GM23248 (cell line): ENCODE results near the gene KCNIP3.

Experiments used
- EZH2 ChIP-seq: fragments of 200-600 bp; sonication (generic); IDR thresholded peaks from 2 replicates; pipeline ENCODE4 v1.6.1; 2018; ENCODE audit warnings: antibody characterized with exemption, mild to moderate bottlenecking; ENCODE audit not compliant: insufficient read depth, poor library complexity, severe bottlenecking
- EZH2phosphoT487 ChIP-seq: fragments of 200-600 bp; sonication (generic); IDR thresholded peaks from 2 replicates; pipeline ENCODE4 v1.6.1; 2018; ENCODE audit warnings: antibody characterized with exemption, moderate library complexity, mild to moderate bottlenecking, low read depth; ENCODE audit not compliant: insufficient read depth

DNA sequence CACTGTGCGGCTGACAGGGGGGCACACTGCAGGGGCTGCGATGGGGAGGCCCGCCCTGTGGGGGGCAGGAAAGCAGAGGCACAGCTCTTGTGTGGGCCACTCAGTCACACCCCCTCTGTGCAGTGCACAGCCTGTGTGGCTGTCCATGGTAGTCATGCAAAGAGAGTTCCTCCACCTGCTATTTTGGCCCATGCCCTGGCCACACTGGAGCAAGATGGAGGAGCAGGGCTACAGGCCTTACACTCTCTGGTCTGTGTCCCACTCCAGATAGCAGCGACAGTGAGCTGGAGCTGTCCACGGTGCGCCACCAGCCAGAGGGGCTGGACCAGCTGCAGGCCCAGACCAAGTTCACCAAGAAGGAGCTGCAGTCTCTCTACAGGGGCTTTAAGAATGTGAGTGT lies 76.9 kb downstream of the KCNIP3 start:
- TF ChIP-seq EZH2phosphoT487 (no peak), EZH2 (no peak)
